Activated naive CD4-positive, alpha-beta T cell treated with Interleukin-2 at 50 U/mL for 16 hours (primary cell): Measurements from ENCODE around the gene CAP1.
A peak's percentile ranks its signal among the peaks of the same experiment; 100 is the strongest.
"Not testable (repeated sequence)": the region's sequence is repeated elsewhere in the genome, so short reads cannot be mapped to it uniquely, and the experiment has no call there.

ENCODE experiments used
- DNase-seq: peaks from one replicate; pipeline ENCODE4 v3.0.0-alpha.2; 2020

Gene CAP1, protein sequence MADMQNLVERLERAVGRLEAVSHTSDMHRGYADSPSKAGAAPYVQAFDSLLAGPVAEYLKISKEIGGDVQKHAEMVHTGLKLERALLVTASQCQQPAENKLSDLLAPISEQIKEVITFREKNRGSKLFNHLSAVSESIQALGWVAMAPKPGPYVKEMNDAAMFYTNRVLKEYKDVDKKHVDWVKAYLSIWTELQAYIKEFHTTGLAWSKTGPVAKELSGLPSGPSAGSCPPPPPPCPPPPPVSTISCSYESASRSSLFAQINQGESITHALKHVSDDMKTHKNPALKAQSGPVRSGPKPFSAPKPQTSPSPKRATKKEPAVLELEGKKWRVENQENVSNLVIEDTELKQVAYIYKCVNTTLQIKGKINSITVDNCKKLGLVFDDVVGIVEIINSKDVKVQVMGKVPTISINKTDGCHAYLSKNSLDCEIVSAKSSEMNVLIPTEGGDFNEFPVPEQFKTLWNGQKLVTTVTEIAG

DNA sequence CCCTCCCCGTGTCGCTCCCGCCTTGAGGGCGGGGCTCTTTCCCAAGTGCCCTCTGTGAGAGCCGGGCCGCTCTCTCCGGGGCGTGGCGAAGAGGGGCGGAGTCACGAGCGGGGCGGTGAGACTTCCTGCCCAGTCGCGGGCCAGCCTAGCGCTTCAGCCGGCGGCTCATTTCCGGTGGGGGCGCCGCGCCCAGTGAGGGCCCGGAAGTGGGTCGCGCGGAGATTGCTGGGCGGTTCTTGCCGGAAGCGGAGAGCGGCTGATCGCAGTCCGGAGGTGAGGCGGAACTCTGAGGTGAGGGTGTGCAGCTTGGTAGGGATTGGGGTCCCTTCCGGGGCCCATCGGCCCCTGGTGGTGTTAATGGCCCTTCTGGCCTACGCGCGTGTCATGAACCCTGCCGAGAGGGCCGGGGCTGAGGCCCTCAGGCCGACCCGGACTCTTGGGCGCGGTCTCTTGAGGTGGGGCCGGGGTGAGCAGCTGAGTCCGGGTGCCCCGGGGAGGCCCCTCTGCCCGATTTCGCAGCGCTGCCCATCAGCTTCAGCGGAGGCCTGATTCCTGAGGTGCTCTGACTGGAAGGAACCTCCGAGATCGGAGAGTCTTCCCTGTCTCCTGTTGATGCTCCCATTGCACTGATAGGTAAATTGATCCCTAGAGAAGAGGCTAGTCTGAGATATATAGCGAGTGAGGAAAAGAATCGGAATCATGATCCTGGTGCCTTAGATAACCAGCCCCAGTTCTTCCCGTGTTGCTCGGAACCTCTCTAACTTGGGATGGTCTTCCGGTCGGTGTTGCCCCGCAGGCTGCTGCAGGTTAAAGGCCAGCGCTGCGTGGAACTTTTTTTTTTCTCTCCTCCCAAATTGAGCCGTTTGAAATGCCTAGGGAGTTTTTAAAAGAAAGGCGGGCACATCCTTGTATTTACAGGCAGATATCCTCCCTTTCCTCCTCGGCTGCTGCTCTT, at the start of gene CAP1:
Gene CAP1 (plus strand): TSS at position 219 of the 955 bp plus-strand sequence. CDS start 18,618 bp downstream, outside the sequence.
- peak; percentile 100 for DNase-seq

DNA sequence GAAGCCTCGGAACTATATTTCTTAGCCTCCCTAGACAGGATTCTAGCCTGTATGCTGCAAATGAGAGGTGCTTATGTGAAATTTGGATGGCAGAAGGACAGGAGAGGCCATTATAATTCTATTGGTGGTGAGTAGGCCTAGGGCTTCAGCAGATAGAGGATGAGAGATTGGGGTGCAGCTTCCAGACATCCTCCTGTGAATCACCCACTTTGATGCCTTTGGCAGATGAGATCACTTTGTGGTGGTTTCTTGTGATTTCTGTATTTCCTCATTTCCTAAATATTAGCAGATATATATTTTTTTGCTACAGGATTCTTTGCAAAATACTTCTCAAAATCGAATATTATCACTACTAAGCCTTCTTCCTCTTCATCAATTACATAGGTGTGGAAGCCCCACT, 48.3 kb upstream of the CAP1 start:
- DNase-seq: no peak

DNA sequence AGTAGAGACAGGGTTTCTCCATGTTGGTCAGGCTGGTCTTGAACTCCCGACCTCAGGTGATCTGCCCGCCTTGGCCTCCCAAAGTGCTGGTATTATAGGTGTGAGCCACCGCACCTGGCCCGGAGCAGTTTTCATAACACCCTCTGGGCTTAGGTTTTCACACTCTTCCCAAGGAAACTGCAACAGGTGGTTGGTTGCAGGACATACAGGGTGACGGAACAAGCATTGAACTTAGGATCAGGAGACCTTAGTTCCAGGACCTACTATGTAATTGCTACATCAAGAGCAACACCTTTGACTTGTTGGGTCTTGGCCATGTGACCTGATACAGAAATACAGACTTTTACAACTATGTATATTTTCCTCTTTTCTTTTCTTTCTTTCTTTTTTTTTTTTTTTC, 47.6 kb upstream of the CAP1 start:
- no peak for DNase-seq

DNA sequence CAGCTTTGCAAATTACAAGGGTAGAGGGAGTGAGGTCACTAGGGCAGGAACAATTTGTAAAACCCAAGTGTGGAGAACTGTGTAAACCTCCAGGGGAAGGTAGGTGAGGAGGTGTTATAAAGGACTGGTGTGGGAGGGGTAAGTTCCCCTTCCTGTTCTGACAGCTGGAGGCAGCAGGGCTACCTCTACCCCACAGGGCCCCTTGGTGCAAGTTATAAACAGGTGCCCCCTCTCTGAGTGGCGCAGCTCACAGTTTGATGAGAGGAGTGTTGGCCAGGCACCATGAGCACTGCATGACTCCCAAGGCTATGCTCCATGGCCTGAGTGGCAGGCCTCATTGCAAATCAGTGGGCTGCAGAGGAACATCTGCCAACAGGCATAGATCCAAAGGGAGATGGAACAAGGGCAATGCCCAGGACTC, 44.5 kb upstream of the CAP1 start:
- DNase-seq: no peak

DNA sequence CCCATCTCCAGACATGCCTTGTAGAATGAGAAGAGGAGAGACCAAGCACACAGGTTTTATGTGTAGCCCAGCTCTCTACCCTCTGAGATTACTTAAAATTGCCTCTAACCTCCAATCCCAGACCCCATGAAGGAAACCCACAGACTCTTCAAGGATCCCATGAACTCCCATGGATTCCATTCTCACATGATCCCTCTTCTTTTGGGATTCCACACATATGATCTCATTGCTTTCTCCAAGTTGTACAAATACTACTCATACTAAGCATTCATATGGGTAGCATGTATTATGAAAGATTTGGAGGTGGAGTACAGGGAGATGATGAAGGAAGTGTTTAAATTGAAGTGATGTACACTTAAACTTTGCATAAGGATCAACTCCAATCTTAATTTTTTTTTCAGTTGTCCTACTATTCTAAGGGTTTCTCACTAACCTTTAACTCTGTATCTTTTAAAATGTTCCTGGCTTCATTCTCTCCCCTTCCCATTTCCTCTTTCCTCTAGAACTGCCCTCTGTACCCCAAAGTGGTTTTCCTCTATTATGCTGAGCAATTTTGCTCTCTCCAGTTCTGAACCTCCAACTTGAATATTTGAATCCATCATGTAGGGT, 44.0 kb upstream of the CAP1 start:
- no peak for DNase-seq

DNA sequence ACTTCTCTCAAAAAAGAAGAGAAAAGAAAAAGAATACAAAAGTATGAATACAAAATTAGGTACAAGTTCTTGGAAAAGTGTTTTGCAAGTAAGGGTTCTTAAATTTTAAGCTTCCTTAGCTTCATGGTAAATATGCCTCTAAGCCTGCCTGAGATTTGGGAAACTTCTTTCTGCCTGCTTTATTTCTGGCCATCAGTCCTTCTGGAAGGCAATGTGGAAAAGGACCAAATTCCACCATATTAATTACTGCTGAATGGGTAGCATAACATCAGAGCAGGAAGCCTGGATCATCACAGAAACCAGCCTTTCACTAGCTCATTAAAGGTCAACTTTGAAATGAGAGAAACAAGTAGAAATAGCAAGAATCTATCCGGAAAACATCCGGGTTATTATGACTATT, 39.1 kb upstream of the CAP1 start:
- DNase-seq: no peak

DNA sequence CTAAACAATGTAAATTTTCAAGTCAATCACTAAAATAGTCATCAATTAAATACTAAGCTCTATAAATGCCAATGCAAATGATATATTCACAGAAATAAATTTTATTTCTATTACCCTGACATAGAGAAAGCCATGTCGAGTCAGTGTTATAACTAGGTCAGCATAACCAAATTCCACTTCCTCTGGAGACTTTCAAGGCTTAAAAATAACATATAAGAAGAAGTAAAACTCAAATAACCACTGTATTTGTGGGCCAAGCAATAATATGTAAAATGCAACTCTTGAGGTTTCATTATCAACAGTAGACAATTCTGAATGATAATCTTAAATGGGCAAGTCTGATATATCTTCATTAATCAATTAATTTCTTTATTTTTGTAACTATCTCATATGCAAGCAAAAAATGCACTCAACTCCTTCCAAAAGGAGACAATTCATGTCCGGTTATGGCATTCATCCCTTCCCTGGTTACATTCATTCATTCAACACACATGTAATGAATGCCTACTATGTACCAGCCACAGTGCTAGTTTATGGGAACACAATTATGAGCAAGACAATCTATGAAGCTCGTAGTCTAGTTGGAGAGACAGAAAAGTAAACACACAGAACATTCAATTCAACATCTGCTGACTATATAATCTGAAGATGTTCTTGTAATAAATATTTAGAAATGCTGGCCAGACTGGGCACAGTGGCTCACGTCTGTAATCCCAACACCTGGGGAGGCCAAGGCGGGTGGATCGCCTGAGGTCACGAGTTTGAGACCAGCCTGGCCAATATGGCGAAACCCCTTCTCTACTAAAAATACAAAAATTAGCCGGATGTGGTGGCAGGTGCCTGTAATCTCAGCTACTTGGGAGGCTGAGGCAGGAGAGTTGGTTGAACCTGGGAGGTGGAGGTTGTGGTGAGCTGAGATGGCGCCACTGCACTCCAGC, 37.1 kb upstream of the CAP1 start:
- no peak for DNase-seq

DNA sequence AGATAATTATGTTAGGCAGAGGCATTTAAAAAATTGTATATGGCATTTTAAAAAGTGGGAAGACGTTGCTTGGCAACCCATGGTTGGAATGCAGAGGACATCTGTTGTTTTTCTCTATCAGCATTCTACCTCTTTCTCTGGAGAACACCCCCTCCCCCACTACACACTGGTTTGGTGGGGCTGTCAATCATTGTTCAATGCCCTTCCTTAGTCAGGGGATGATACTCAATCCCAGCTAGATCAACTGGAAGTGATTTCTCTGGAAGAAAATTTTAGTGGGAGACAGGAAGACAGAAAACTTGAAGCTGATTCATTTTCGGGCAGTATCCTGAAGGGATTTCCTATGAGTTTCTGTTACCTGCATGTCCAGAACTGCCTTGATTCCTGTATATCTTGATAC, 35.7 kb upstream of the CAP1 start:
- DNase-seq: no peak

DNA sequence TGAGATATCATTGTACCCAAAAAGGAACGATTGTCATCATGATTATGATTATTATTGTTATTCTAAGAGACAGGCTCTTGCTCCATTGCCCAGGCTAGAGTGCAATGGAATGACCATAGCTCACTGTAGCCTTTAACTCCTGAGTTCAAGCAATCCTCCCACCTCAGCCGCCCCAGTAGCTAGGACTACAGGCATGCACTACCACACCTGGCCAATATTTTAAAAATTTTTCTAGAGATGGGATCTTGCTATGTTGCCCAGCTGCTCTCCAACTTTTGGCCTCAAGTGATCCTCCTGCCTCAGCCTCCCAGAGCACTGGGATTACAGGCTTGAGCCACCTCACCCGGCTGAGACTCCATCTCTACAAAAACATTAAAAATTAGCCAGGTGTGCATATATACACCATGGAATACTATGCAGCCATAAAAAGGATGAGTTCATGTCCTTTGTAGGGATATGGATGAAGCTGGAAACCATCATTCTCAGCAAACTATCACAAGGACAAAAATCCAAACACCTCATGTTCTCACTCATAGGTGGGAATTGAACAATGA, 33.0 kb upstream of the CAP1 start:
- not testable (repeated sequence) for DNase-seq

DNA sequence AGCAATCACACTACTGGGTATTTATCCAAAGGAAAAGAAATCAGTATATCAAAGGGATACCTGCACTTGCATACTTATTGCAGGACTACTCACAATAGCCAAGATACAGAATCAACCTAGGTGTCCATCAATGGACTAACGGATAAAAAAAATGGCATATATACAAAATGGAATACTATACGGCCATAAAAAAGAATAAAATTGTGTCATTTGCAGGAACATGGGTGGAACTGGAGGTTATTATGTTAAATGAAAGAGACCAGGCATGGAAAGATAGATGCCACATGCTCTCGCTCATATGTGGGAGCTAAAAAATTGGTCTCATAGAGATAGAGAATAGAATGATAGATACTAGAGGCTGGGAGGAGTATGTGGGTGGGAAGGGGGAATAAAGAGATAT, 29.3 kb upstream of the CAP1 start:
- DNase-seq: no peak

DNA sequence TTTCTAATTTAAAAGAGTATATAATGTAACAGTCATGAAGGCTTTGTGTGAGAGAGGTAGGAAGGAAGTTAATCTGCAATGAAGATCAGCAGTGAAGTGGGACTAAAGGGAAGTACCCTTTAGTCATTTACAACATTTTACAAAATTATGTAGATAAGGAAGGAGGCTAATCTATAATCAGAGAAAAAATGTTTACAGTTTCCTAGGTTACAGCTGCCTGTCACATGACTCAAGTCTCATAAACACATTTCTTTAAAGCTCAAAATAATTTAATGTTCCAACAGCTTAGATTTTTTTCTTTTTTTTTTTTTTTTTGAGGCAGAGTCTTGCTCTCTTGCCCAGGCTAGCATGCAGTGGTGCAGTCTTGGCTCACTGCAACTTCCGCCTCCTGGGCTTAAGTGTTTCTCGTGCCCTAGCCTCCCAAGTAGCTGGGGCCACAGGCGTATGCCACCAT, 26.2 kb upstream of the CAP1 start:
- DNase-seq: no peak

DNA sequence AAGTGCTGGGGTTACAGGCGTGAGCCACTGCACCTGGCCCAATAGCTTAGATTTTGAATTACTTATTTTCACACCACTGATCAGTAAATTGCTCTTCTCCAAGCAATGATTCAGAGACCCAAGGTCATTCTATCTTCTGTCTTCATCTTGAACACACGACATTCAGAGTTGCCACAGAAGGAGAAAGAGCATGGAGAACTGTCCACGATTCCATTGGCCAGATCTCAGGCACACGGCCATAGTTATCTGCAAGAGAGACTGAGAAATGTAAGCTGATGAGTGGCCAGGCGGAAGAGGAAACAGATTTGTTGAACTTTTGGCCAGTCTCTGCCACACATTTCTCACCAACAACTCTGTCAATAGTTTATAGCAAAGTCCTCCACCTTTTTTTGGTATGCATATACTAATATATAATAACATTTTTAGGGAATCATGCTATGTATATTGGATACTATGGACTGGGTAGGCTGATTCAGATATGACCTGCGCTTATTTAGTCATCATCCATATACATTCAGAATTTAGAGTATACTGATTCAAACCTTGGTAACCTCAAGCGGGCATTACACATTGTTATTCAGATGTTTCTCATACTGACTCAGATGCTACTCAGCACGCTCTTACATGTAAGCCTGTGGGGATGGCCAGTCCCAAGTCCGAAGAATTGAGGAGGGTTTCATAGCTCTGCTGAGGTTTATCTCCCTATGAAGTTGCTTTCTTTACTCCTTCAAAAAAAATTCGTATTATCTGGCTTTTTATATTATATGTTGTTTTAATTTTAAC, 25.5 kb upstream of the CAP1 start:
- no peak for DNase-seq

DNA sequence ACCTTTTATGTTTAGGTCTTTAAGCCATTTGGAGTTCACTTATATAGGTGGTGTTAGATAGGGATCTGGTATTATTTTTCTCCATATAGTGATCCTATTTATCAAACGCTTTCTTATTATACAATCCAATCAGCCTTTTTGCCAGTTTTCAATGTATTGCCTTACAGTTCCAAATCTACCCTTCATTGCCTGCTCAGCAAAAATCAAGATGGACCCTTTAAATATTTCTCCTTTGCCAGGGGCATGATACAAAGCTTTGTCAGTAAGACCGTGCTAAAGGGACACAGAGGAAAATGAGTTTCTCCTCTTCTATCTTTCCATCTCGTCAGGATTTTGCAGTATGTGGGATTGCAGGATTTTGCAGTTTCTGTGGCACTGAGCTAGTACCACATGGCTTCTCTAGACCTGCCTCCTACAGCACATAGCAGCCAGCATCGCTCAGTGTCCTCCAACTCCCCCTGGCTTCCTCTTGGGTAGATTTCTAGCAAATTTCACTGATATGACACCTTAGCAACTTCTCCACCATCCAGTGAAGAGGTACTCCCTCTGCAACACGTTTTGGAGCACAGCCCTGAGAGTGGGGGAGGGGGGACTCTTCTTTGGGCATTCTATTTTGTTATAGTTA, 22.5 kb upstream of the CAP1 start:
- DNase-seq: no peak

DNA sequence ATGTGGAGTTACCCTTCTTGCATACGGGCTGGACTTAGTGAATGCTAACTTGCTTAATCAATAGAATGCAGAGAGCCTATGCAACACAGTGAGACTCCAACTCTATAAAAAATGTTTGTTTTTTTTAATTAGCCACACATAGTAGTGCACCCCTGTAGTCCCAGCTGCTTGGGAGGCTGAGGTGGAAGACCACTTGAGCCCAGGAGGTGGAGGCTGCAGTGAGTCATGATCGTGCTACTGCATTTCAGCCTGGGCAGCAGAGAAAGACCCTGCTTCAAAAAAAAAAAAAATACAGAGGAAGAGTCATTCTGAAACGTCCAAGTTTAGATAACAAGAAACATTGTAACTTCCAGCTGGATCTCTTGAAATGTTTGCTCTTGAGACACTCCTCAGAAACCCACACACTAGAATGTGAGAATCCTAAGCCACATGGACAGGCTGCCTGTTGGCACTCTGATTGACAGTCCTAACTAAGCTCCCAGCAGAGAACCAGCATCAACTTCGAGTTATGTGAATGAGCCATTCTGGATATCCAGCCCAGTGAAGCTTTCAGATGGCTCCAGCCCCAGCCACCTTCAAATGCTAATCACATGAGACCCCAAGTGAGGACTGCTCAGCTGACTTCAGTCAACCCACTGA, 20.0 kb upstream of the CAP1 start:
- no peak for DNase-seq

DNA sequence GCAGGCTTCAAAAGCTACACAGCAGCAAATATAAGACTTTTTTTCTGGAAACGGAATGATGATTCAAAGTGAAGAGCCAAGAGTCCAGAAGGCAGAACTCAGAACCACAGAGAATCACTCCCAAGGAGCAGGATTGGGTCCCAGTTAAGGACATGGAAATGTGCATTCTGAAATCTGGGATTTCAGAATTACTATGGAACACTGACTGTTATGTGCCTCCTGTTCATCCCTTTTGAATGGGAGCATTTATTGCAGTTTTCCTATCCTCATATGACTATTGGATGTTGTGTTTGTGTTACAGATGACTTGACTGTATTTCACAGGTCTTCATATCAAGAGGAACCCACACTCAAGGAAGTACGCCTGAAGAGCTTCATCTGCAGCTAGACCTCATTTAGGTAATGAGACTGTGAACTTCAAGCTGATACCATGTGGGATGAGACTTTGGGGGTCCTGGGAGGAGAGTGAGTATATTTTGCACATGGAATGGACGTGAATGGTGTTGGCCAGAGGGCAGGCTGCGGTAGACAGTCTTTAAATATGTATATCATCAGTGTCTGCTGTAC, 17.1 kb upstream of the CAP1 start:
- no peak for DNase-seq

DNA sequence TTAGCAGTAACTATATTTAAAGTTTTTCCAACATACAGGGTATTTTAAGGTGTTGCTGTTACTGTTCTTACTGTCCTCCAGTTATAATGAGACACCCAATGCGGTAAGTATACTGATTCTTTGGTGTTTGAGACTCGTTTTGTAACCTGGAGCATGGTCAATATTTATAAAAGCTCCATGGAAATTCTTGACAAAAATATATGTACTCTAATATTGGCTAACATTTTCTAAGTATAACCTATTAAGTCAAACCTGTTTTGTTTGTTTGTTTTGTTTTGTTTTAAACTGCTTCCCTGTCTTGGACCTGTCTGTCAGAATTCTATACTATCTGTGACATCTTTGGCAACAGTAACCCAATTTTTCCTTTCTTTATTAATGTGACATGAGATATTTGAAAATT, 15.9 kb upstream of the CAP1 start:
- no peak for DNase-seq

DNA sequence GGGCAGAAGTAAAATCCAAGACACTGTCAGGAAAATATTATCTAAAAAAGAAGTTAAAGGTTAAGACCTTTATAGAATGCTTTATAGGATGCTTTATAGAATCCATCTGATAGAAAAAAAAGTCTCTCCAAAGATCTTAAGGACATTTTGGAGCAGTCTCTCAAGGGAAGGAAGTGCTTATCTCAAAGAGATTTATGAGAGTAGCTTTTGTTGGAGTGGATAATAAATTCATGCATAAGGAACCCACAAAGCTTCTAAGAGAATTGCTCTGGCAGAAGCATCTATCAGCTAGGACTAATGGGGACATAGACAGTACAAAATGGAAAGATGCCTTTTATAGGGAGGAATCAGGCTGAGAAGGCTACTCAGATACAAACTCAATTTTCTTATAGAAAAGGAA, 12.9 kb upstream of the CAP1 start:
- DNase-seq: no peak

DNA sequence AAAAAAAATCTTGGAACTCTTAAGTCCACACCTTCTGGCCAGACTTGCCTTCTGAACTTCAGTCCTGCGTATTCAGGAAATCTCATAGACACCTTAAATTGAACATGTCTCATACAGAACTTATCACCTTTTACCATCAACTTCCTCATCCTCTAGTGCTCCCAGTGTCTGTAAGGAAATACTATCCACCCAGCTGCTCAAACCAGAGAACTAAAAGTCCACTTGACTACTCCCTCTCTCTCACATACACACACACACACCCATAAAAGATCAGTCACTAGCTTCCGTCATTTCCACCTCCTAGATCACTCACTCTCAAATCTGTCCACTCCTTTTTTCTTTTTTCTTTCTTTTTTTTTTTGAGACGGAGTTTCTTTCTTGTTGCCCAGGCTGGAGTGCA, 10.9 kb upstream of the CAP1 start:
- no peak for DNase-seq

DNA sequence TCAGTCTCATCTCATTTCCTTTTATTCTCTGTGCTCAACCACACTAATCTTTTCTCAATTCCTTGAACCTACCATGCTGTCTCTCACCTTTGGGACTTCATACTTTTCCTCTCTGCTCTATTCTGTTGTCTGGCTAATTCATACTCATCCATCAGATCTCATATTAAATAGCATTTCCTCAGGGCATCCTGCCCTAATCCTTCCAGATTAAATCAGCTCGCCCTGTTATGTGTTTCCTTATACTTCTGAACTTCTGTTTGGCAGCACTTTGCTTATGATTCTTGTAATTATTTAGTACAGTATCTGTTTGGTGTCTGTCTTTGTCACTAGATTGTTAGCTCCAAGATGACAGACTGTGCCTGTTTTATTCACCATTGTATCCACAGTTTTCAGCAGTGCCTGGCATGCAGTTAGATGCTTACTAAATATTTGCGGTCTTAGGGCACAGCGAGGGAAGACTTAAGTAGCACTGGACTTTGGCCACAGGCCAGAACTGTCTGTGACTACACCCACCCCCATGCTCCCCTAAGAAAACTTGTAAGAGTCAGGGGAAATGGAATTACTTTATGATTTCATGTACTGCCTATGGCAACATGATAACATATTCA, 9.9 kb upstream of the CAP1 start:
- no peak for DNase-seq
